Muscle layer of duodenum (tissue), 2 donors: ENCODE measurements around the gene PI16.

ENCODE experiments used
- H3K27ac ChIP-seq: one replicate; pipeline ENCODE4 v1.7.0; 2013; ENCODE audit warnings: mild to moderate bottlenecking, low read length
- H3K27me3 ChIP-seq: one replicate; pipeline ENCODE4 v1.7.0; 2013; ENCODE audit warnings: low read depth, mild to moderate bottlenecking, control low read depth, low read length
- H3K36me3 ChIP-seq, 2 donors: one replicate each; pipeline ENCODE4 v1.7.0; 2013; ENCODE audit warnings: low read length in 2 of 2, control low read depth in 1 of 2, mild to moderate bottlenecking in 1 of 2; ENCODE audit not compliant: insufficient read depth in 2 of 2, control insufficient read depth in 1 of 2
- H3K4me1 ChIP-seq, 2 donors: one replicate each; pipeline ENCODE4 v1.7.0; 2013; ENCODE audit warnings: low read length in 2 of 2, mild to moderate bottlenecking in 2 of 2, control low read depth in 1 of 2, moderate library complexity in 1 of 2; ENCODE audit not compliant: insufficient read depth in 2 of 2, control insufficient read depth in 1 of 2
- H3K4me3 ChIP-seq, 2 donors: one replicate each; pipeline ENCODE4 v1.7.0; 2013; ENCODE audit warnings: low read length in 2 of 2, low read depth in 1 of 2, mild to moderate bottlenecking in 1 of 2
- H3K9me3 ChIP-seq, 2 donors: one replicate each; pipeline ENCODE4 v1.7.0; 2013; ENCODE audit warnings: low read length in 2 of 2, control low read depth in 1 of 2, mild to moderate bottlenecking in 1 of 2; ENCODE audit not compliant: control insufficient read depth in 1 of 2
- donor health status: healthy.

PI16 gene

GRCh38 chr6:37007340-37008043 lies 53.0 kb downstream of the PI16 start:
- no peaks in the 10 kb centered on the region for H3K4me1 ChIP-seq
- peak overlapping the region; percentile 16 for H3K27ac ChIP-seq
- no peaks in the 10 kb centered on the region for H3K9me3 ChIP-seq
- H3K36me3 ChIP-seq = no peaks in the 10 kb centered on the region
- H3K27me3 ChIP-seq = no peaks in the 10 kb centered on the region
- H3K4me3 ChIP-seq = peak overlapping the region; percentile 33 to 49

GRCh38 chr6:37008484-37009465 lies 54.2 kb downstream of the PI16 start:
- no peak overlapping the region for H3K27ac ChIP-seq
- H3K4me3 ChIP-seq = peak overlapping the region in 1 of 2 donors; percentile 49
- no peaks in the 10 kb centered on the region for H3K4me1 ChIP-seq
- H3K27me3 ChIP-seq = no peaks in the 10 kb centered on the region
- H3K36me3 ChIP-seq = no peaks in the 10 kb centered on the region
- no peaks in the 10 kb centered on the region for H3K9me3 ChIP-seq

DNA sequence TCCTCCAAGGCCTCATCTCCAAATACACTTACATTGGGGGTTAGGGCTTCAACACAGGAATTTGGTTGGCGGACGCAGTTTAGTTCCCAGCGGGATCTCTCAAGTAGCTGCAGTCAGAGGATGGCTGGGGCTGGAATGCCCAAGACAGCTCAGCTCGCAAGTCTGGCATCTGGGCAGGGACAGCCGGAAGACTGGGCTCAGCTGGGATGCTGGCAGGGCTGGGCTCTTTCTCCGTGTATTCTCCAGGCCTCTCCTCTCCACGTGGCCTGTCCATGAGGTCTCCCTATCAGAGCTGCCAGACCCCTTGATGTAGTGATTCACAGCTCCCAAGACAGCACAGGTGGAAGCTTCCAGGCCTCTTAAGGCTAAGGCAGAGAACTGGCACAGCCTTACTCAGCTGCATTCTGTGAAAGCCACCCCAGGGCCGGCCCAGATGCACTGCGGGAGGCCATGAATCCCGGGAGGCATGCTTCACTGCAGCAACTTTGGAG lies 55.9 kb downstream of the PI16 start:
- Histone ChIP-seq H3K27ac (no peak overlapping the region), H3K36me3 (no peaks in the 10 kb centered on the region), H3K4me1 (no peaks in the 10 kb centered on the region), H3K27me3 (no peaks in the 10 kb centered on the region), H3K4me3 (no peak overlapping the region), H3K9me3 (no peaks in the 10 kb centered on the region)

- H3K27ac ChIP-seq = no peak overlapping the region
- H3K27me3 ChIP-seq = no peaks in the 10 kb centered on the region
- H3K4me3 ChIP-seq = no peak overlapping the region
Measured at GRCh38 chr6:37011656-37012378, 57.3 kb downstream of the PI16 start.

GRCh38 chr6:37013516-37014491 lies 59.3 kb downstream of the PI16 start:
- Histone ChIP-seq H3K36me3 (no peaks in the 10 kb centered on the region), H3K27ac (no peak overlapping the region), H3K4me3 (no peak overlapping the region), H3K9me3 (no peaks in the 10 kb centered on the region), H3K27me3 (no peaks in the 10 kb centered on the region), H3K4me1 (peaks cover 5 to 7% of the 10 kb centered on the region in 2 donors)

More at GRCh38 chr6:37011656-37012378, 57.3 kb downstream of the PI16 start:
- Histone ChIP-seq H3K4me1 (no peaks in the 10 kb centered on the region), H3K9me3 (no peaks in the 10 kb centered on the region), H3K36me3 (no peaks in the 10 kb centered on the region)
